Ovary (tissue), 9 donors: ENCODE results near the gene ADGRB3. TPM values are rescaled to one million over a fixed set of nuclear protein-coding genes. Genes with fewer than 3 reads are reported as not detected.

Source experiments
- DNase-seq, 5 donors: peaks; one replicate each; pipeline ENCODE4 v3.0.0-alpha.2; 2019 to 2020
- H3K27ac ChIP-seq, 2 donors: fragments of 200-600 bp; one replicate each; pipeline versions ENCODE4 v1.5.1 to v1.8.0; 2019 to 2022
- H3K27me3 ChIP-seq: fragments of 200-600 bp; one replicate; pipeline ENCODE4 v1.8.0; 2022
- H3K36me3 ChIP-seq: fragments of 200-600 bp; sonication (generic); one replicate; pipeline ENCODE4 v1.5.1; 2019
- H3K4me1 ChIP-seq: one replicate; pipeline ENCODE4 v1.8.1; 2013; ENCODE audit warnings: mild to moderate bottlenecking, moderate library complexity; ENCODE audit not compliant: insufficient read depth
- H3K4me3 ChIP-seq: fragments of 200-600 bp; sonication (generic); one replicate; pipeline ENCODE4 v1.5.1; 2017
- H3K9me3 ChIP-seq, 2 donors: fragments of 200-600 bp in 1 of 2; sonication (generic) in 1 of 2; one replicate each; pipeline versions ENCODE4 v1.5.1 to v1.8.1; 2013 to 2019; ENCODE audit warnings: mild to moderate bottlenecking in 1 of 2, moderate library complexity in 1 of 2
- EP300 ChIP-seq: sonication (generic); formaldehyde crosslinking; IDR thresholded peaks from one replicate; pipeline ENCODE4 v1.6.1; 2017; ENCODE audit warnings: antibody characterized with exemption
- POLR2A ChIP-seq: fragments of 450-650 bp; IDR thresholded peaks from one replicate; pipeline ENCODE4 v1.6.1; 2017; ENCODE audit warnings: antibody characterized with exemption, mild to moderate bottlenecking, moderate library complexity
- WGBS, 3 donors: extraction: QIAGEN DNeasy Blood & Tissue Kit in 1 of 3; methylation state at CpG; one replicate each; pipeline versions ENCODE4 v1.1.5 to v1.1.7; 2013 to 2017; 5-methylcytosine and 5-hydroxymethylcytosine counted together
- intact Hi-C, 4 donors: fragments of 100-400 bp; cut with DNase I; formaldehyde crosslinking; loops; one replicate each; pipeline versions ENCODE4 v1.11.0 to v1.15.1; 2022 to 2023
- polyA plus RNA-seq, 2 donors: library from polyadenylated mRNA; stranded (reverse); fragments of 200-250 nt in 1 of 2; fragments of 350-450 nt in 1 of 2; fragmentation: Illumina TruSeq in 1 of 2; extraction: RNeasy Lipid Tissue Mini Kit (QIAGEN cat#74804) in 1 of 2; gene quantifications; one replicate each; pipeline ENCODE4 v1.2.3, GENCODE V29; 2013 to 2014
- total RNA-seq, 7 donors: library from RNA; depleted of rRNA in 2 of 7; stranded (reverse); fragments of >200 nt in 2 of 7; fragmentation: NEBNext Ultra II Directional in 3 of 7; extraction: Animal tissue kit (Norgen Biotek cat#: 25700) in 3 of 7; gene quantifications; one replicate each; pipeline versions ENCODE4 v1.1.0 to v1.2.4, GENCODE V29; 2016 to 2023
- TF ChIP-seq, protein P1 (sequence below), 3 donors: fragments of 450-650 bp in 2 of 3; fragments of 200-600 bp in 1 of 3; IDR thresholded peaks; one replicate each; pipeline versions ENCODE4 v1.5.1 to v1.8.0; 2016 to 2022; ENCODE audit warnings: antibody characterized with exemption in 3 of 3, mild to moderate bottlenecking in 1 of 3
- donor health status: DM: no; HTN: no; CAD: no; lungs with moderate emphysema.
- donor health status: DM: no; HTN: no; CAD: no.
- donor health status: Bipolar disorder and iron deficiency.
- donor health status: DM: yes; HTN: yes; CAD: no.
- donor health status: DM: no; HTN: no; CAD: no.
- donor health status: DM: yes; HTN: yes; CAD: no.

ADGRB3 gene
- total and polyA plus RNA-seq, 9 donors: 0.28 to 3.0 (median 1.4) TPM

DNA sequence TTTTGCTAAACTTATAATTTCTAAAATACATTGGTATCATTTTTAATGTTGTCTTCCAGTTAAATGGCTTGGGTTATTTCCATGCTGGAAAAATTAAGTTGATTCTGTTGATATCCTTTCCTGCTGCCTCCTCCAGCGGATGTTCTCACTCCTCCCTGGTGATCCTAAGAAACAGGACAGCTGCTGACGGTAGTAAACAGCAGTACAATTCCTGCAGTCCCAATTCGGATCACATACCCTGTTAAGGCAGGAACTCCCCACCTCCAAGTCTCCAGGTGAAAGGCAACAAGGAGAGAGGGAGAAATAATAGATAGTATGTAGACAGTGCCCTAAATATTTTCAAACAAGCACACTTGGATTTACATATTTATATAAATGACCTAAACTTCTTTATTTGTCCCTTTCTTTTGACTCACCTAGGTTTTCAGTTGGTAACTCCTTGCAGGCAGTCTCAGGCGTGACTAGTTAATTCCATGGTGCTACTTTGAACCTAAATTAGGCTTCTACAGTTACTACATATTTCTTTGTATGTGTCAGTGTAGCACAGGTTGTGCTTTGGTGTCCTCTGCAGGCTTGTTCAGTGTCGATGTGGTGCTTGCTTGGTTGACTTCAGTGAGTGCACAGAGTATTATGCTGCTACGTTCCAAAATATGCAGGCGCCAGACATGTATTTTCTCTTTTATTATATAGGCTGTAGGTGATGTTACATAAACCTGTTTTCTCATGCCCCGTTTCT is 126.0 kb downstream of the ADGRB3 start:
- no peak for DNase-seq
- H3K4me1 ChIP-seq: no peaks in the 10 kb centered on the region
- no peak overlapping the region for H3K27ac ChIP-seq
- no peaks in the 10 kb centered on the region for H3K36me3 ChIP-seq
- no peaks in the 10 kb centered on the region for H3K27me3 ChIP-seq
- TF ChIP-seq, protein P1, sequence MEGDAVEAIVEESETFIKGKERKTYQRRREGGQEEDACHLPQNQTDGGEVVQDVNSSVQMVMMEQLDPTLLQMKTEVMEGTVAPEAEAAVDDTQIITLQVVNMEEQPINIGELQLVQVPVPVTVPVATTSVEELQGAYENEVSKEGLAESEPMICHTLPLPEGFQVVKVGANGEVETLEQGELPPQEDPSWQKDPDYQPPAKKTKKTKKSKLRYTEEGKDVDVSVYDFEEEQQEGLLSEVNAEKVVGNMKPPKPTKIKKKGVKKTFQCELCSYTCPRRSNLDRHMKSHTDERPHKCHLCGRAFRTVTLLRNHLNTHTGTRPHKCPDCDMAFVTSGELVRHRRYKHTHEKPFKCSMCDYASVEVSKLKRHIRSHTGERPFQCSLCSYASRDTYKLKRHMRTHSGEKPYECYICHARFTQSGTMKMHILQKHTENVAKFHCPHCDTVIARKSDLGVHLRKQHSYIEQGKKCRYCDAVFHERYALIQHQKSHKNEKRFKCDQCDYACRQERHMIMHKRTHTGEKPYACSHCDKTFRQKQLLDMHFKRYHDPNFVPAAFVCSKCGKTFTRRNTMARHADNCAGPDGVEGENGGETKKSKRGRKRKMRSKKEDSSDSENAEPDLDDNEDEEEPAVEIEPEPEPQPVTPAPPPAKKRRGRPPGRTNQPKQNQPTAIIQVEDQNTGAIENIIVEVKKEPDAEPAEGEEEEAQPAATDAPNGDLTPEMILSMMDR (IDR thresholded peaks at IDR 0.05): no peak
- TF ChIP-seq EP300 (no peak), POLR2A (no peak)
- intact Hi-C loops: no loop called here
- H3K9me3 ChIP-seq: no peaks in the 10 kb centered on the region
- no peak overlapping the region for H3K4me3 ChIP-seq
- 73 to 80% (median 76%) methylated on average over 8 of the region's 8 CpGs for WGBS, 3 donors

DNA sequence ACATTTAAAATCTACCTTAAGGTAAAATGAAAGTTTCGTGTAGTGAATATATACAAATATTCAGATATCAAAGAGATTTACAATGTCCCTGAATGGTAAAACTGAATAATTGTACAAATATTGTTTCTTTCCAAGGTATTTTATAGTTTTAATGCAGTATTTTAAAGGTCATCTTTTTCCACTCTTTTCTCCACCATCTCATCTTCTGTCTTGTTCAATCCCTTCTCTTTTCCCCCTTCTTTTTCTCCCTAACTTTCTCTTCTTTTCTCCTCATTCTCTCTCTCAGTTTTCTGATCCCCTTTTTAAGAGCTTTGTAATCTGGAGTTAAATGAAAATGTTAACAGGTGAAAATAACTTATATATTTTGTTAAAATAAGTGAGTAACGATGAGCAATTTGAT is 126.9 kb downstream of the ADGRB3 start:
- H3K36me3 ChIP-seq: no peaks in the 10 kb centered on the region
- no peaks in the 10 kb centered on the region for H3K9me3 ChIP-seq
- TF ChIP-seq POLR2A (no peak), EP300 (no peak)
- TF ChIP-seq, protein P1 (IDR thresholded peaks at IDR 0.05): no peak
- no peaks in the 10 kb centered on the region for H3K4me1 ChIP-seq
- no peak overlapping the region for H3K27ac ChIP-seq
- no peaks in the 10 kb centered on the region for H3K27me3 ChIP-seq
- intact Hi-C loops: no loop called here
- WGBS, 3 donors: 63 to 86% (median 82%) methylated on average over 2 of the region's 2 CpGs
- H3K4me3 ChIP-seq: no peak overlapping the region
- no peak for DNase-seq

DNA sequence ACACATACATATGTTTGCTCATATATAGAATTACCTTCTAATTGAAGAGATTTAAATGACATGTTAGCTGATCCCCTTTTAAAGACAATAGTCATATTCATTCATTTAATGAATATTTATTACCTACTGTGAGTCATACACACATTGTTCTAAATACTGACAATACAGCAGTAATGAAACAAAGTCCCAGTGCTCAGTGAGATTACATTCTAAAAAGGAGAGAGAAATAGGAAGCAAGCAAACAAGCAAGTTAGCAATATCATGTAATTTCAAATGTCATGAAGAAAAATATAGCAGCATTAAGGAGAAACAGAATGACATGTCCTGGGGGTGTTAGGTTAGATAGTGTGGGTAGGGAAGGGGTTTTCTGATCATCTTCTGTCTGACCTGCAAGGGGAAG is 136.3 kb downstream of the ADGRB3 start:
- Histone ChIP-seq H3K4me1 (no peaks in the 10 kb centered on the region), H3K9me3 (no peaks in the 10 kb centered on the region), H3K36me3 (no peaks in the 10 kb centered on the region), H3K27ac (no peak overlapping the region), H3K4me3 (no peak overlapping the region), H3K27me3 (no peaks in the 10 kb centered on the region)
- no peak for DNase-seq
- intact Hi-C loops: no loop called here
- TF ChIP-seq POLR2A (no peak), EP300 (no peak)
- TF ChIP-seq, protein P1 (IDR thresholded peaks at IDR 0.05): no peak

DNA sequence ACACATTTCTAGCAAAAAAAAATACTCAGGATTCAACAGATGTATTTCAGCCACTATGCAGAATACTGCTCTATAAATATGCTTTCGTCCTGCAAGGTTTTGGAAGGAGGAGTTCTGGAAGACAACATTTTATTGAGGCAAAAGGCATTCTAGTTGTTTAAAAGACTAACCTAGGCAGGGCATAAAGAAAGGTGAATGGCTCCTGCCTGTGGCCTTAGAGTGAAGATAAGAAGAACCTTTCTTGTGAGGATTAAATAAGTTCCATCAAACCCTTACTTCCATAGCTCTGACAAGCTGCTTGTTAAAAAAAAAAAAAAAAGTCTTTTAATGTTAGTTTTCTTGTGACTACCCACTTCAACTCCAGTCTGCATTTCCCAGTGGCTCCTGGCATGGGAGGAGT is 139.8 kb downstream of the ADGRB3 start:
- Histone ChIP-seq H3K36me3 (no peaks in the 10 kb centered on the region), H3K4me1 (no peaks in the 10 kb centered on the region), H3K27me3 (no peaks in the 10 kb centered on the region), H3K4me3 (no peak overlapping the region), H3K9me3 (no peaks in the 10 kb centered on the region), H3K27ac (no peak overlapping the region)
- TF ChIP-seq EP300 (no peak), POLR2A (no peak)
- TF ChIP-seq, protein P1 (IDR thresholded peaks at IDR 0.05): no peak
- intact Hi-C loops: no loop called here
- 64 to 67% (median 65%) methylated on average over 1 of the region's 1 CpG for WGBS, 3 donors
- DNase-seq: no peak
